DMS79 (cell line): Measurements from ENCODE around the gene RIMBP3C.
"Not testable (repeated sequence)": the region's sequence is repeated elsewhere in the genome, so short reads cannot be mapped to it uniquely, and the experiment has no call there.

ENCODE experiments used
- DNase-seq: peaks from one replicate; lab custom pipeline; 2025; lab: John Stamatoyannopoulos, UW

RIMBP3C gene

DNA sequence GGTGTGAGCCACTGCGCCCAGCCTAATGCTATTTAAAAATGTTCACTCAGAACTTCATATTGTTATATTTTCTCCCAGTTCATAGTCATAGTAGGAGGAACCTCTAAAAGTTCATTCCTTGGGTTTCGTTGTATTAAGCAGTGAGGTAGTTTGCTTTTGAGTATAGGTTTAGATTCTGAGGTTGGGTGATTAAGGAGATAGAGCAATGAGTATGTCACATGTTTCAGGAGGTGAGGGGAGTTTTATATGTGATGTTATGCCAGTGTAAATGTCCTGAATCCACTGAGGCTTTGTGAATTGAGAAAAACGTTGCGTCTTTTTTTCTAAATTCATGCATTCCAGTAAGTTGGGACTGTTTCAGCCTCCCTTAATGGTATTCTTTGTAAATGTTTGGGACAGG, 20.4 kb upstream of the RIMBP3C start:
- DNase-seq = no peak

DNA sequence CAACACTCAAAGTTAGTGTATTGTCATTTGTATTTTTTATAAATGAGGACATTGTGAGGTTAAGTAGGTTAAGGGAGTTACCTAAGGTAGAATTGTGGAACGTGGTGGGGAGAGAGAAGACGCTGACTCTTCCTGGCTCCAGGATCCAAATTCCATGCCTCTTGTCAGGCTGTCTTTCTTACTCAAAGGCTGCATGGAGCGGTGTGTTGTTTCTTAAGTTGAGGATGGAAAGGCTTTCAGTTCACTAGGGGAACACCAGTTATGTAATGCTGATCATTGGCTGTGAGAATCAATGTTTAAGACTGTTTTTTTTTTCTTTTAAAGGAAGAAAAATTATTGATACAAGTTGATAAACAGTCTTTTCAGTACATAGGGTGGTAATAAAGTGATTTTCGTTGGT, 19.1 kb upstream of the RIMBP3C start:
- no peak for DNase-seq

DNA sequence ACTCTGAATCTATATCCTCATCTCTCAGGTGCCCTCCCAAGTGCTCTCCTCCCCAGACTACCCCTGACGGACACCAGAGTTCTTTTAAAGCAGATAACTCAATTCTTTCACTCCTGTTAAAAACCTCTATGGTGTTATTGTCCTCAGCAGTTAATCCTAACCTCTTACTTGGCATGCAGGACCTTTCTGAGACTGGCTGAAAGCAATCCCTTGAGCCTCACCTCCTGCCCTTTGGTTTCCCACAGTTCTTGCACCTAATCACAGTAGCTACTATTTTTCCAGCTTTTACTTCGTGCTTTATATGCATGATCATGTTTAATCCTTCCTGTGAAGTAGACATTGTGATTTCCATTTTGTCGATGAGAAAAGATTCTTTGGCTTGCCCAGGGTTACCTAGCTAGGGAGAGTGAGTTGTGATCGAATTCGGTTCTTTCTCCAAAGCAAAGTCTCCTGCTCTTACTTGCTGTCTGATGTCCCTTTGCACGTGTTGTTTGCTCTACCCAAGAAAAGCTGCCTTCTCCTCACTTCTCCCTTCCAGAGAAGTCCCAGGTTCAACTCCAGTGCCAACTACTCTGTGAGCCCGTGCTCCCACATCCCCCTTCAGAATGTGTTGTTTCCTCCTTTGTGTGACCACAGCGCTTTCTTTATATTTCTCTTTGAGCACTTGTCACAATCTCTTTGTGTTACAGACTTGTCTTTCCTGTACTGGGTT, 18.4 kb upstream of the RIMBP3C start:
- no peak for DNase-seq

DNA sequence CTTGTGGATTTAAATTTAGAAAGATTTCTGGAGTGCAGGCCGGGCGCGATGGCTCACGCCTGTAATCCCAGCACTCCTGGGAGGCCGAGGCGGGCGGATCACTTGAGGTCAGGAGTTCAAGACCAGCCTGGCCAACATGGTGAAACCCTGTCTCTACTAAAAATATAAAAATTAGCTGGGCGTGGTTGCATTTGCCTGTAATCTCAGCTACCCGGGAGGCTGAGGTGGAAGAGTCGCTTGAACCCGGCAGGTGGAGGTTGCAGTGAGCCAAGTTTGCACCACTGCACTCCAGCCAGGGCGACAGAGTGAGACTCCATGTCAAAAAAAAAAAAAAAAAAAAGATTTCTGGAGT, 17.8 kb upstream of the RIMBP3C start:
- DNase-seq = not testable (repeated sequence)

DNA sequence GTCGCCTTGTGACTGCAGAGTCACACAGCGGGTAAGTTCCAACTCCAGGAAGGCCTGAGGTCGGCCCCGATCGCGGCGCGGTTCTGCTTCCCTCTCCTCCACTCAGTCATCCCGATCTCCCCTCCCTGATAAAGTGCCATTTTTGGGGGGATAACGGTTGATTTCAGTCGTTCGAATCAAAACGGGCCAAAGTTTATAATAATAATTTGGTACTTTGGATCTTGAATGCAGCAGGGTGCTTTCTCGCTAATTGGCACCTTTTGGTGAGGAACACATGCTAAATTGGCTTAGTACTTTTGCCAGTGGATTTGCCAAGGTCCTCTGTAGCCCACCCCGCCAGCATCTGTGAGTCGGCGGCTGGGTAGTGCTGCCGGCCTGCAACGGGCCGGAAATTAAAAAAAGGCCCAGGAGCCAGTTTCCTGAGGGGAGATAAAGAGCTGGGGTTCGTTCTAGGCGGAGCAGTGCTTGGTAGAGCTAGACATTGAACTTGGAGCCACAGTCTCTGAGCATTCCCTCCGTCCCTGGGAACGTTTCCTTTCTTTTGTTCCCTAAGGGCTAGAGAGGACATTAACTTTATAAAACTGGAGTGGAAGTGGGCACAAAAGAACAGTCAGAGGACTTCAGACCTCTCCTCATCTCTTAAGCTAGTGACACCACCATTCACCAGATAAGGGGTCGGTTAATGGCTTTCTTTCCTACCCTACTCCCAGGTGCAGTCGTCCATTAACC, 17.2 kb upstream of the RIMBP3C start:
- DNase-seq = no peak

DNA sequence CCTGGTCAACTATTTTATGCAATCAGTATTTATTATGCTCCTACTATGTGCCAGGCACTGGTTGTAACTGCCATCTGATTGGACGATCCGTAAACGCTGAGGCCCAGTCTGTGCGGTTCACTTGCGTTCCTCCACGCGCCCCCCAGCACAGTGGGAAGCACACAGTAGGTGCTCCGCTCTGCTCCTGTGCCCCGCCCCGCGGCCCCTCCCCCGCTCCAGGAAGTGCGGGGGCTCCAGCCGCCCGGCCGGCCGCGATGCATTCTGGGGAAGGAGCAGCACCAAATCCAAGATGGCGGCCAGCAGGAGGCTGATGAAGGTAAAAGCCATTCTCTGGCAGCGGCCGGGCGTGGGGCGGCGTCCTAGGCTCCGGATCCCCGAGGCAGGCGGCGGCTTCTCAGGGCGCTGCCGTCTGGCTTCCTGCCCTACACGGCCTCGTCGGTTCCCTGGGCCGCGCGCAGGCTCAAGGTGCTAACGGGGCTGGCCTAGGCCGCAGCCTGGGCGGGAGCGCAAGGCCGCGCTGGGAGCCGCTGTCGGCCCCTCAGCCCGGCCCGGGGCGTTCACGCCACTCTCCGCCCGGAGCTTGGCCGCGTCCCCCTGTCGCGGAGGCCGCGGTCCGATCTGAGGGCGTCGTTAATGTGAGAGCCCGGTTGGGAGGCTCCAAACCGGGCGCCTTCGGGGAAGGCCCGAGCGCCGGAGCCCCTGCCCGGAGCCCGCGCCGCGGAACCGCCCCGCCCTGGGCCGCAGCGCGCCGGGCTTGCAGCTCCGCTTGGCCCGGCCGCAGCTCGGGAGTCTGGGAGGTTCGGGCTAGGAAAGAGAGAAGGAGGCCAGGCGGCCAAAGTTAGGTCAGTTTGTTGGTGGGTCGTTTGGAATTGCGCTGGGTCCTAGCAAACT, 16.4 kb upstream of the RIMBP3C start, which contains the start of gene UBE2L3:
UBE2L3 (plus strand) TSS at position 259 of the 891 bp plus-strand sequence; CDS start at position 290, 31 bp downstream.
- no peak for DNase-seq

DNA sequence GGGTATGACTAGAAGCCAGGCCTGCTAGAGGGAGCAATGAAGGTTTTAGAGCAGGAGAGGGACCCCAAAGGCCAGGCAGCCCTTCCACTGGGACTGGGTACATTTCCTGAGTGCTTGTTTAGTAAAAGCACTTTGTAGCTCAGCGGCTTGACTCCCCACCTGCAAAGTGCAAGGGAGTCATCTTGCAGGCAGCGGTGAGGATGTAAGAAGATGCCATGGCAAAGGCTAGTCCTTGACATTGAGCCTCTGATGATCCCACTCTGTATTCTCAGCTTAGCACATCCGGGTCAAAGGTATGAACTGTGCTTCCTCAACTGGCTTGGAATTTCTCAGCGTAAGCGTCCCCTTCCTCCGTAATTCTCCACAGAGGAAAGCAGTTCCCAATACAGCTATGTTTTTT, 13.2 kb upstream of the RIMBP3C start:
- no peak for DNase-seq

DNA sequence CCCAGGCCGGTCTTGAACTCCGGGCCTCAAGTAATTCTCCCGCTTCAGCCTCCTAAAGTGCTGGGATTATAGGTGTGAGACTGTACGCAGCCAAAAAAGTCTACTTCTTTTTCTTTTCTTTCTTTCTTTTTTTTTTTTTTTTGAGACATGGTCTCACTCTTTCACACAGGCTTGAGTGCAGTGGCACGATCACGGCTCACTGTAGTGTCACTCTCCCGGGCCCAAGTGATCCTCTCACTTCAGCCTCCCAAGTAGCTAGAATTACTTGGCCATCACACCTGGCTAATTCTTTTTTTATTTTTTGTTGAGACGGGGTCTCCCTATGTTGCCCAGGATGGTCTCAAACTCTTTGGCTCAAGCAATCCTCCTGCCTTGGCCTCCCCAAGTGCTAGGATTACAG, 12.7 kb upstream of the RIMBP3C start:
- DNase-seq = no peak

DNA sequence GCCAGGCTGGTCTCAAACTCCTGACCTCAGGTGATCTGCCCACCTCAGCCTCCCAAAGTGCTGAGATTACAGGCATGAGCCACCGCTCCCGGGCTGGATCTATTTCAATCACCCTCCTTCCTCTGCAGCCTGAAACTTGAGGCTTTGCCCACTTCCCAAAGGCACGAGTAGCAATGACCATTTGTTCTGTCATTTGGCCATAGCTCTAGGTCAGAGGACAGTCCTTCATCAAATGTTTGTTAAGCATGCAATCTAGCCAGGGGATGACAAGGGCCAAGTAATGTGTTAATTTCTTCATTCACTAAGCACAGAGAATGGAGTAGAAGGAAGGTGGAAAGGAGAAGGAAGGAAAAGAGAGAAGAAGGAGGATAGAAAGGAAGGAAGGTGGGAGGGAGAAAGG, 9.4 kb upstream of the RIMBP3C start:
- DNase-seq = not testable (repeated sequence)

DNA sequence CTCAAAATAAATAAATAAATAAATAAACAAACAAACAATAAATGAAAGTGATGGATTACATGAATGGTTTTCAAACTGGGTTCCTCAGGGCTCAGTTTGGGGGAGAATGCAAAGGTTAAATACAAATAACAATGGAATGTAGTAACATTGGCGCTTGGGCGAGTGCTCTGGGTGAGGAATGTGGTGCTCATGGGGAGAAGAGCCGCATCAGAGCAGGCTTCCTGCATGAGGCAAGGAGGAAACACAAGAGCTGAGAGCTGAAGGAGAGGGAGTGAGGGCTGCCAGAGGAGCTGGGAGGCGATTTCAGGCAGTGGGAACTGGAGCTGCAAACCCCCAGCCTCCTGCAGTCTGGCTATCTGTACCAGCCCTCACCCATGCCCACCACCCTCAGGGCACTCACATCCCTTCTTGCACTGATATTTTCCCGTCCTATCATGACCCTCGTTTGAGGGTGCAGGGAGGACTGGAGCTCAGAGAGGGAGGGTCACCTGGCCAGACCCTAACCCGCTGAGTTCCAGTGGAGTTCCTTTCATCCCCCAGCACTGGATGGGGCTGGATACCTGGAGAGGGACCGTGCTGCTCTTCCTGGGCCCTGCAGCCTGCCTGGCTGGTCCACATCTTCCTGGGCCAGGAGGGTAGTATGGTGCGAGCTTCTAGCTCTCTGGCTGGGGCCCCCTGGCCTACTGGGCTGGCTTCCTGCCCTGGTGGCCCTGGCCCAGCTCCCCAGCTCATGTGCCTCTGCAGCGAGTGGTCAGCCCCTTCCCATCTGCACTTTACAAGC, 8.3 kb upstream of the RIMBP3C start:
- not testable (repeated sequence) for DNase-seq

DNA sequence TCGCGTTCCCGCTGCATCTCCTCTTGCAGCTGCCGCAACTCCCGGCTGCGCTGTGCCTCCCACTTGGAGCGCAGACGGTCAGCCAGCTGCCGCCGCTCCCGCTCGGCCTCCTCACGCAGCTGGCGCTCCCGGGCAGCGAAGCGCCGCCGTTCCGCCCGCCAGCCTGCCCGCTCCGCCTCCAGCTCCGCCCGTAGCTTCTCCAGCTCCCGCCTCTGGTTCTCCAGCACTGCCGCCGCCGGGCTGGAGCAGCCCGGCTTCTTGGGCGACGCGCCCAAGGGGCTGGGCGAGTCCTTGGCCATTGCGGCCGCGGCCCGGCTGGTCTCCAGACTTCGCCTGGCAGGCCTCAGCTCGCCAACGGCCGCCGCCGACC, 598 bp downstream of the RIMBP3C start:
- not testable (repeated sequence) for DNase-seq

DNA sequence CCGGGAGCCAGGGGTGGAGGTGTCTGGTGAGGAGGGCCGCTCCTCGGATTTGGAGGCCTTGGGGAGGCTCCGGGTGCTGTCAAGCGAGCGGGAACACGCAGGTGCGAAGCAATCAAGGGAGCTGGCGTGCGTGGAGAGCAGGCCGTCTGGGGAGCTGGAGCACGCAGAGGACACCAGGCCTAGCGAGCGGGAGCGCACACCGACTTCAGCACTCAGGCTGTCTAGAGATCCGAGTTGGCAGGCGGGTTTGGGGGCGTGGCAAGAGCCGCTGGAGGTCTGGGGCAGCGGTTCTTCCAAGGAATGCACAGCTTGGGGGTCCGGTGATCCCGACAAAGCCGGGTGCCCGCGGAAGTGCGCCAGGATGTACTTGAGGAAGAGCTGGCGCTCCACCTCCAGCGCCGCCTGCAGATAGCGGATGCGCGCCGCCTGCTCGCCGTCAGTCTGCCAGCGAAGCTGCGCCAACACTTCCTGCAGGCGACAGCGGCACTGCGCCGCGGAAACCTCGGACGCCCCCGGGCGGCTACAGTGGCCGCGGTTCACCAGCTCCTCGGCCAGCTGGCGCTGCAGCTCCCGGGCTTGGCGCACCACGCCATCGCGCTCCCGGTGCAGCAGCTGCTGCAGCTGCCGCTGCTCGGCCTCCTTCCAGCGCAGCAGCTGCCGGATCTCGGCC, 1.1 kb downstream of the RIMBP3C start:
- not testable (repeated sequence) for DNase-seq

DNA sequence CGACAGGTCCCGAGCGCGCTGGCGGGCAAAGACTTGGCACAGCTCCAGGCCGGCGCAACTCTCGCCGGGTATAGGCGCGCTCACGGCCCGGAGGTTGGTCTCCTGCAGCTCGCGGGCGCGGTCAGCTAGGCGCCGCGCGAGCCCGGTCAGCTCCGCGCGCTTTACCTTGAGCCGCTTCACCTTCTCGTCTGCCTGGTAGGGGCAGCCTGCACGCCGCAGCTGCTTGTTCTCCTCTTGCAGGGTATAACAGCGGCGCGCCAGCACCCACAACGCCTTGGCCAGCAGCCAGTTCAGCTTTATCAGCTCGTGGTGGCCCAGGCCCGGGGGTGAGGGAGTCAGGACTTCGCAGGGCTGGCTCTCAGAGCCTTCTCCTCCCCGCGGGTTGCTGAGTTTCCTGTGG, 1.7 kb downstream of the RIMBP3C start:
- DNase-seq = not testable (repeated sequence)

DNA sequence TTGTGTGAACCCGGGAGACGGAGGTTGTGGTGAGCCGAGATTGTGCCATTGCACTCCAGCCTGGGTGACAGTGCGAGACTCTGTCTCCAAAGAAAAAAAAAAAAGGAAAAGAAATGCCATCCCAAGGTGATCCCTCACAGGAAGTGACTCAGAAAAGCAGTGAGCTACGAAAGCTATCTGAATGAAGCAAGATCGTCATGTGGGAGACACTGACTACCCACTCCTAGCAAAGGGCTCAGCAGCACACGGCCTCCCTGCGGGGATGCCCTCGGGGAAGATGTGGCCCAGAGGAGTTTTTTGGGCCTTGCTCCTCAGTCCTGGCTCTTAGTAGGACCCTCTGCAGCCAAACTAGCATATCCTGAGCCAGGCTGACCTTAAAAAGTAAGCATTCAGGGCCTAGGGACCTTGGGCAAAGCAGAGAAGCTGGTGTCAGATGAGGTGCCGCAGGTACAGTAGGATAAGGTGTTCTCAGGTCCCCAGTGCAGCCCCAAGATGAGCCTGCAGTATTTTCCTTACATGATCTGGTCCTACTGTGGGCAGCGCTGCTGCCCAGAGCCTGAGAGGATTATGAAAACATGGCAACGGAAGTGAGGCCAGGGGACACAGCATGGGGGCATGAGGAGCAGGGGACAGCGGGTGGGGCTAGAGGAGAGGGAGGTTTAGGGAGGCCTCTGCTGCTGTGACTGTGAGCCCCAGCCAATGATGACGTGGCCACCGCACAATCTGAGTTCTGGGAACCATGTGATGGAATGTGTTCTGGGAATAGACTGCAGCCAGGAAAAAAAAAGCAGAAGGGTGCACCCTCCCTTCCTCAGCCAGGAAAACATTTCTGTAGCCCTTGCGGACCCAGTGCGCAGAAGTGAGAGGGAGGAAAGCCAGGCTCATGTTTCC, 6.6 kb downstream of the RIMBP3C start:
- not testable (repeated sequence) for DNase-seq

DNA sequence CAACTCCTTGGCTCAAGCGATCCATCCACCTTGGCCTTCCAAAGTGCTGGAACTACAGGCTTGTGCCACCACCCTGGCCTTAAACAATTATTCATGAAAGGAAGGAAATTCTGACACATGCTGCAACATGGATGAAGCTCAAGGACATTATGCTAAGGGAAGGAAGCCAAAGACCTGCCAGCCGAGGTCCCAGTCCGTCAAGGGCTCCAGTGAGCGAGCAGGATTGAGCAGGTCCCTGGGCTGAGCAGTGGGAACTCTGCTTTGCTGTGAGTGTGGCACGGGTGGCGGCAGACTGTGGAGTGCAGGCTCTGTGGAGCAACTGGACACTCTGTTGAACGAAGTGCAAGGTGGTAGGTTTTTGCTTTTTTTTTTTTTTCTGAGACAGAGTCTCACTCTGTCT, 11.4 kb downstream of the RIMBP3C start:
- not testable (repeated sequence) for DNase-seq

DNA sequence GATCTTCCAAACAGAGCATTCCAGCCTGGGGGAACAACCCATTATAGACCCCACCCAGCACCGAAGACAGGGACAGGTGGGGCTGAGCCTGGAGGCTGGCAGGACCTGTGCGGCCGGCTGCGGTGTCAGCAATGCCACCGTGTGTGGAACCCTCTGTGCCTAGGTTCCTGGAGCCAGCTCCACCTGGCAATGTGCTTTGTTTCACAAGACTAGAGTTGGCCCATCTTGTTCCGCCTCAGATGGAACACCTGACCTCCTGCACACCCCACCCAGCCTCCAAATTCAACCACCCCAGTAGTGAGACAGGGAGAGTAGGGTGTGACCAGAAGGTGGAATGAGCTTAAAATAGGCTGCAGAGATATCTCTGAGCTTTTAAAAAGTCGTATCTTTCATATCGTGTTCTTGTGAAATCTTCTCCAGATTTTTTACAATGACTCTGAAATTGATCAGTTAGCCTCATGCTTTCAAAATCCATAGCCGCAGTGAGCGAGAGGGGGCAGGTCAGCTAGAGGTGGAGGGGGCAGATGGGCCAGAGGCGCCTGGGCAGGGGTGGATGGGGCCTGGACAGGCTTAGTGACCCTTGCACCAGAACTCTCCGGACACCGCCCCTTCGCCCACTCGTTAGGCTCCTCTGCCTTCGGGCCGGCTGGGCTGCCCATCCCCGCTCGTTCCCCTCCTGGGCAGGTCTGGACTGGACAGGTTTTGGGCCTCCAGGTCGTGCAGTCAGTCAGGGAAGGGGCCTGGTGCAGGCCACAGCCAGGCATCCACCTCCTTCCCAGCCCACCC, 18.2 kb downstream of the RIMBP3C start:
- not testable (repeated sequence) for DNase-seq

DNA sequence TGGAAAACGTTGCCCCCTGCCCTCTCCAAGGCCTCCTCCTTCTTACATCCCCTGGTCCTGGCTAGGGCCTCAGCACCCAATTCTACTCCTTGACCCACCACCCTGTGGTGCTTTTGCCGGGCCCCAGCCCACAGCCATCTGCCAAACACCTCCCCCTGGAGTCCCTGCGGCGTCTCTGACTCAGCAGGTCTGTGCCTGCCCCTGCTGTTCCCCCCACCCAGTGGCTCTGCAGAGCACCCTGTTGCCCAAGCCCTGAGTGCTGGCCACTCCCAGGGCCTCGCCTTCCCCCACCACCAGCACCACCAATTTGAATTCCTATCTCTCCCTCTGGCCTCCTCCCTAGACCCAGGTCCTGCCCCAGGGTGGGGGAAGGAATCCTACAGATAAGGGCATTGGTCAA, 19.7 kb downstream of the RIMBP3C start:
- not testable (repeated sequence) for DNase-seq

DNA sequence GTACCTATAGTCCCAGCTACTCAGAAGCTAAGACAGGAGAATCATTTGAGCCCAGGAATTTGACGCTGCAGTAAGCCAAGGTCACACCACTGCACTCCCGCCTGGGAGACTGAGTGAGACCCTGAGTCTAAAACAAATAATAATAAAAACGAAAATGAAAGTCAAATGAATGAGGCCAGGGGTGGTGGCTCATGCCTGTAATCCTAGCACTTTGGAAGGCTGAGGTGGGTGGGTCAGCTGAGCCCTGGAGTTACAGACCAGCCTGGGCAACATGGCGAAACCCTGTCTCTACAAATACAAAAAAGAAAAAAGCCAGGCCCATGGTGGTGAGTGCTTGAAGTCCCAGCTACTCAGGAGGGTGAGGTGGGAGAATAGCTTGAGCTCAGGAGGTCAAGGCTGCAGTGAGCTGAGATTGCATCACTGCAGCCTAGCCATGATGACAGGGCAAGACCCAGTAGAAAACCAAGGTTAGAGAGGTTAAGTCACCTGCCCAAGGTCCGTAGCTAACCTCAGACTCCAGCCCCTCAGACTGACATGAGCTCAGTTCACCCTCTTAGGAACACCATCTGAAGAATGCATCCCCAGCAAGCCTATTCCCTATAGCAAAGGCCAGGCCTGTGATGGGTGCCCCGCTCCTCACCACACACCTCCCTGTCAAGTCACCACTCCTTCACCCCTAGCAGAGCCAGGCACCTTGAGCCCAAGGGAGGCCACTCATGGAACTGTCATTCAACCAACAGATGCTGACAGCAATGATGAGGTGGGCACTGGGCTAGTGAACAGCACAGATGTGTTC, 24.4 kb downstream of the RIMBP3C start:
- not testable (repeated sequence) for DNase-seq
